NCI-H774 (cell line): ENCODE measurements around the gene ACVR1.
"Not testable (repeated sequence)": the region's sequence is repeated elsewhere in the genome, so short reads cannot be mapped to it uniquely, and the experiment has no call there.

Experiments used
- DNase-seq: peaks from one replicate; lab custom pipeline; 2025; lab: John Stamatoyannopoulos, UW

The ACVR1 gene

GRCh38 chr2:157757500-157757899, 118.6 kb downstream of the ACVR1 start:
- DNase-seq: no peak

DNA sequence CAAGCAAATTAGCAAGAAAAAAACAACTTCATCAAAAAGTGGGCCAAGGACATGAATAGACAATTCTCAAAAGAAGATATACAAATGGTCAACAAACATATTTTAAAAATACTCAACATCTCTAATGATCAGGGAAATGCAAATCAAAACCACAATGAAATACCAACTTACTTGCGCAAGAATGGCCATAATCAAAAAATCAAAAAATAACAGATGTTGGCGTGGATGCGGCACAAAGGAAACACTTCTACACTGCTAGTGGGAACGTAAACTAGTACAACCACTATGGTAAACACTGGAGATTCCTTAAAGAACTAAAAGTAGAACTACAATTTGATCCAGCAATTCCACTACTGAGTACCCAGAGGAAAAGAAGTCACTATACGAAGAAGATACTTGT, 119.7 kb downstream of the ACVR1 start:
- not testable (repeated sequence) for DNase-seq

- no peak for DNase-seq
These were observed 124.6 kb downstream of the ACVR1 start for GRCh38 chr2:157751462-157752058.

GRCh38 chr2:157749684-157750083, 126.4 kb downstream of the ACVR1 start:
- DNase-seq: no peak

DNA sequence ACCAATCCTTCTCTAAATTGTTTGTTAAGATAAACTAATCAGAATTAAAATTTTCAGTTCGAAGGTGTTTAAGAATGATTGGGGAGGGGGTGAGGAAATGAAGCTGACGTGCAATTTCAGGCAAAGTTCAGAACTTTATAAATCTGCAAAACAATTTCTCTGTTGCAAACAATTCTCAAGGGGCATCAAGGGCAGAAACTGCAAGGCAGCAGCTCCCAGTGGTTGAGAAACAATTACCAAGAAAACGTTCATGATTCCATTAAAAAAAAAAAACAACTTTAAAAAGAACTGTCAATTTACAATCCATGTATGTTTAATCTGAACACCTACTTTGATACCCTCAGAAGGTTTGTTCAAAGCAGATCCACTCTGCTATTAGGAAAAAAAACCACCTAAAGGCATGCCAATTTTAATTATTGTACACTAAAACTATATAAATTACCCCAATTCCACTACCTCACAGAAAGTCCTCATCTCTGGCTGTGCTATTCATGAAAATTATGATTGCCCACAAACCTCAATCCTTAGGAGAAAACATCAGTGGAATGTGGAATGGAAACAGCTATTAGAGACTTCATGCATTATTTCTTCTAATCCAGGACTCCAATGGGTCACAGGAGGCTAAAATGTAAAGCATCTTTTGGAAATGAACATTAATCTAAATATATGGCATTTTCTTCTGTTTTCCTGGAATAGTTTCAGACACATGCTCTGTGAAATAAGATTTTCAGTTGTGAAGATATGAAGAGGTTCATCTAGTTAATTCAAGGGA, 127.6 kb downstream of the ACVR1 start:
- no peak for DNase-seq

DNA sequence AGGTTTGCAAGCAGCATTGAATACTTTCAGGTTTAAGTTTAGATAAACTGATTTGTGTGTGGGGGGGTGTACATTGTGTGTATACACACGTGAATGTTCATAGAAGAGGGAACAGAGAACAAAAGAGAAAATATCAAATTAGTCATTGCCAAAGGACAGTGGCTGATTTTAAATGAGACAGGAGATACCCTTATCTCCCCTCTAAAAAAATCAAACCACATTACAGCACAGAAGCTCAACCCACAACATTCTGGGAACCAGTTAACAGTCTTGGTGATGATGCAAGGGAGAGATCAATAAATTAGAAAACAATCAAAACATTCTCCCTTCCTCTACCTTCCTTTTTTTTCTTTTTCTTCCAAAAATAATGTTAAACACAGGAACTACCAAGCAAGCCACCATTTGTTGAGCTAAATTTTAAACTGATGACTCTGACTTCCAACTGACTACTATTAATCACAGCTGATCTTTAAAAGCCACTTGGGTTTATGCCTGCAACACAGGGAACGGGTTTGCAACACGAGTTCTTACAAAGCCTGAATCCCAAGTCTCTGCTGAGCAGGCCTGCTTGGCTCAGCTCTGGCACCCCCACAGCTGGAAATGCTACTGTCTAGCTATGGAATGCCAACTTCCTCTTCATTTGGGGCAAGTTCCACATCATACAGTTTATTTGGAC, 128.3 kb downstream of the ACVR1 start:
- no peak for DNase-seq

DNA sequence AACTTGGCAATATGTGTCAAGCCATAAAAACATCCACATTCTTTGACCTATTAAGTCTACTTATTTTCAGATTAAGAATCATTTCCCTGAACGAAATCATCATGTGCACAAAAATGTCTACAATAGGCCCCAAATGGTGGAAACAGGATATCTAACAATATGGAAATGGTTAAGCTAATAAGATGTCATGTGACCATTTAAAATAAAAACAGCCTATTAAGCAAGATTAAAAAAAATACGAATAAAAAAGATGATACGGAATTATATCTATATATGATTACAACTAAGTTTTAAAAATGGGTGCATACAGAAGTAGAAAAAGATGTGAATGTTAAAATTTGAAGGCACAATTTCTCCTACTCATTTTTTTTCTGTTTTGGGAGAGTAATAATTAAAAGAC, 128.8 kb downstream of the ACVR1 start:
- no peak for DNase-seq

DNA sequence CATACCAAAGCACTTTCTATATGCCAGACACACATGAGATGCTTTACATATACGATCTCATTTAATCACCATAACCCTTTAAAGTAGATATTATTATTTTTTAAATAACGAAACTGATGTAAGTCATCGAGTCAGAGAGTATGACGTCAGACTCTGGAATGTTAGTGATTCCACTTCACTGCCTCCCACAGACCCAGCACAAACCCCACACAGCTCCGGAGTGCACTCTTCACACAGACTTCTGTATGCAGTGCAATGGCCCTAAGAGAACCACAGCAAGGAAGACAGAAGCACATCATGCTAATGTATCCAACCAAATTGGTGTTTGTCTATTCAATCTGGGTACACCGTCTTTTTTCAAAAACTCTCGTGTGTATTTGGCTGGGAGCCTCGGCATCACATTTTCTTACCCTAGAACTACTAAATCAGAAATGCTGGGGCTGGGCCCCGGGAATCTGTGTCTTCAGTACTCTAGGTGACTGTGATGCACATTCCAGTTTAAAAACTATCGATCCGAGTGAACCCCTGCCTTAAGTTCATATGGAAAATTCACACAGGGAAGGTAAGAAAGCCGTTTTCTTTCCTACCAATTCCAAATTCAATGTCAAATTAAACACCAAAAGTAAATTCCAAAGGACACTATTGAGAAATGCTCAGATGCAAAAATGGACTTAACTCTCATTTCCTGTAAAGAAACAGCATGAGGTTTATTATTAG, 129.7 kb downstream of the ACVR1 start:
- no peak for DNase-seq

GRCh38 chr2:157744571-157745076, 131.5 kb downstream of the ACVR1 start:
- no peak for DNase-seq

DNA sequence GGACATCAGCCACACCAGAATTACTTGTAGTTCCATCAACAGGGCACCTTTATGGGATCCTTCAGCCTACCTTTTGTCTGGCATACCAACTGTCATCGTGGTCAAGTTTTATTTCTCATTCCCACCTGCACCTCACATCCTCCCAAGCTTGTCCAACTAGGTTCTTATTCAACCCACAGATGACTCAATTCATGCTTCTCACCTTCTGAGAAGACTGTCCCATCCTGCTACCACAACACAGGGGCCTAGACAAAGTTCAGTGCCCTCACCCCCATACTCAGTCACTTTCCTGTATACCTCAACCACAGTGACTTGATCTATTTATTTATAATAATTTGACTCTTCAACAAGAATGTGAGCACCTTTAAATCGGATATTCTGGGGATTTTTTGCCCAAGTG, 133.1 kb downstream of the ACVR1 start:
- DNase-seq: no peak

DNA sequence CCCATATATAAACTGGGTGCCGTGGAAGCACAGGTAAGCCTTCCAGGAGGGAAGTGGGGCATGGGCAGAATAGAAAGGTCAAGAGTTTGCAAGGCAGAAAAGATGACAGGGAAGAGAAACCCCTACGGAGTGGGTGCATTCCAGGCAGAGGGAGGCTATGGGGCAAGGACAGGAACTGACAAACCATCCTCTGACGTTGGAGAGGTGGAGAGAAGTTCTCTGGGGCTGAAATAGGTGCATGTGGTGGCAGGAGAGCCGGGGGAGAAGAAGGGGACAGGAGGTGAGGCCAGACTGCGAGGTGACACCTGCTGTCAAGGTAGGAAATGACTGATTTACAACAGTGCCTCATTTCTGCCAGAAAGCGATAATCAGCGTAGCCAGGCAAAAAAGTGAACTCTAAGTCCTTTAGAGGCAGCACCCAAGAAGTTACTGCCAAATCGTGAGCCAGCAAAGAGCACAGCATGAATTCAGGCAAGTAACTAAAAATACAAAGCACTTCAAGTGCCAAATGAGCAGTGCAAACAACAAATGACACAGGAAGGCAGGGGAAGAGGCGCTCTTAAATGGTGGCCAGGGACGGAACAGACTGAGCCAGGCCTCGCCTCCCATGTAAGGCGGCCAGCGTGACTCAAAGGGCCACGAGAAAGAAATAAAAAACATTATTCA, 134.2 kb downstream of the ACVR1 start:
- DNase-seq: no peak

DNA sequence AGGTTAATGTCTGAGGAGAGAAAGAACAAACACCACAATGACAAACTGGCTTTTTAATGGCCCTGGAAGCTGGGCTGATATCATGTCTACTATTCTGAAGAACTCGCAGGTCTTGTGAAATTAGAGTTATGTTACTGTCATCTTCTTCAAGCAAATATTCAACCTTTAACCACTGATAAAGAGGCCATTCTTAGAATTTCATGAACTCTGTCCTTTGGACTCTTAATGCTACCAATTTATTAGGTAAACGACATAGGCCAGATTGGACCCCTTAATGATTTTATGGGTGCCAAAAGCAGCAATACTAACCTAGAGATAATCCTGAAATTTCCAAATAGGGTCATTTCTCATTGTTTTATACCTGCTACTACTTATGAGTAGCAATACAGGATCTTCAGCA, 138.5 kb downstream of the ACVR1 start:
- no peak for DNase-seq

GRCh38 chr2:157735532-157735931, 140.6 kb downstream of the ACVR1 start:
- no peak for DNase-seq

DNA sequence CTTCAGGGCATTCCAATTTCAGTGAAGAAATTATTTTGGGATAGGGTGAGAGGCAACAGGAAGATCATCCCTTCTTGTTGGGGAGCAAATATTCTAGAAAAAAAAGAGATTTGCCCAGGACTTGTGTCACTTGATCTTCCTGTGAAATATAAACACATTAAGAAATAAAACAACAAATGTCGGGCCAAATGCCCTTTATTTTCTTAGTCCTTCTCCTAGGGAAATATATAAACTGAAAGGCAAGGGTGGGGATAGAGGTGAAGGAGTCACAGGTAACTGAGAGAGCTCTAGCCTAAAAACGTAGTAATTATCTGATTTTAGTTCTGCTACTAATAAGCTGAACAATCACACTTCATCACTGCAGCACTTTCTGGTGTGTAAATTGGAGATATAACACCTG, 142.9 kb downstream of the ACVR1 start:
- DNase-seq: no peak

DNA sequence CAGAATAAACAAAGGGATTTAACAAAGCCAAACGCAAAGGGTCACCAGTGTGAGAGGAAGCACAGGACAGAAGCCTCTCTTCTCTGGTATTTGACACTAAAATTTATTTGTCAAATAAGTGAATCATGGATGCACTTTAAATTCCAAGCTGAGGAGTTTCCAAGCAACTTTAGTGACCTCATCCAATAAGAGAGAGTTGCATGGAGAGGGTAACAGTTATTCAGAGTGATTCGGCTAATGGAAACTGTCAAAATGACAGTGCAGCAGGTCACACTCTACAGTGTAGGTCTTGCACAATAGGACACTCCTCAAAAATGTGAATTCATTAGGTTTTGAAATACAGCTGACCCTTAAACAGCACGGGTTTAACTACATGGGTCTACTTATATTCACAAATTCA, 143.5 kb downstream of the ACVR1 start:
- no peak for DNase-seq

DNA sequence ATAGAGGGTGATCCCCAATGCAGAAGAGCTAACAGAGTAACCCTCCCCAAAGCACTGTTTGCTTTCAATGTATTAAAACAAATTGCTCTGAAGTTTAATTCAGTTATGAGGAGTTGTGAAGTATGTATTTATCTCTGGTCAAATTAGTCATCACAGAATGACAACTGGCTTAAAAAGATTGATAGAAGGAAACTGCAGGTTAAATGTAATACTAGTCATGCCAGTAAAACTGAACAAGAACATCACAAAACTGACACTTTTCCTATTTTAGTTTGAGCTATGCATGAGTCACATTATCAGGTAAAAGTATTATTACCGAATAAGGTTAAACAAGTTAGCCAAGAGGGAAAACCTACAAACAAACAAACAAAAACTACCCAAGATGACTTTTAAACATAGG, 148.4 kb downstream of the ACVR1 start:
- no peak for DNase-seq

GRCh38 chr2:157726946-157727345, 149.2 kb downstream of the ACVR1 start:
- no peak for DNase-seq

DNA sequence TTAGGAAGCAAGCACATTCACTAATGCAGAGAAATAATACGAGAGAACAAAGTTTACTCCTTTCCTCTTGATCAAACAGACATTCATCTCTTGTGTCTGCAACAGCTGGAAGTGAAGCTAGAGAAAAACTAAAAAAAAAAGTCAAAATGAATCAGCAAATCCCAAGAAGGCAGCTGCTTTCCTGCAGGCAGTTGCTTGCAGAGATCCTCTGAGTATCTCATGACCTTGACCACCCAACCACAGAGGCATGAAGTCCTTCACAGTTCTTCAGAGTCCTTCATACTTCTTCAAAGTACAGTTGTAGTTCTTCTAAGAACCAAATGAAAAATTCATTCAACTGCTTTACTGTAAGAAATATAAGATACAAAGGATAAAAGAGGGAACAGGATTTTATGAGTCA, 150.3 kb downstream of the ACVR1 start:
- no peak for DNase-seq

GRCh38 chr2:157722580-157723234, 153.4 kb downstream of the ACVR1 start:
- DNase-seq: no peak

GRCh38 chr2:157720504-157720903, 155.6 kb downstream of the ACVR1 start:
- no peak for DNase-seq

DNA sequence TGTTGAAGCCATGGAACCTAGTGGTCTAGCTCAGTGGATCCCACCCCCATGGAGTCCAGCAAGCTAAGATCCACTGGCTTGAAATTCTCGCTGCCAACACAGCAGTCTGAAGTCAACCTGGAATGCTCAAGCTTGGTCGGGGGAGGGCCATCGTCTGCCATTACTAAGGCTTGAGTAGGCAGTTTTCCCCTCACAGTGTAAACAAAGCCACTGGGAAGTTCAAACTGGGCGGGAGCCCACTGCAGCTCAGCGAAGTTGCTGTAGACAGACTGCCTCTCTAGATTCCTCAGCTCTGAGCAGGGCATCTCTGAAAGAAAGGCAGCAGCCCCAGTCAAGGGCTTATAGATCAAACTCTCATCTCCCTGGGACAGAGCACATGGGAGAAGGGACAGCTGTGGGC, 171.5 kb downstream of the ACVR1 start:
- not testable (repeated sequence) for DNase-seq
